ENCODE results near the gene SLC4A5. TPM values are rescaled to one million over a fixed set of nuclear protein-coding genes. Genes with fewer than 3 reads are reported as not detected.
A peak's percentile ranks its signal among the peaks of the same experiment; 100 is the strongest.

Gene SLC4A5
- total RNA-seq, 2 donors from 2014 or later = 2.2 to 9.5 TPM

DNA sequence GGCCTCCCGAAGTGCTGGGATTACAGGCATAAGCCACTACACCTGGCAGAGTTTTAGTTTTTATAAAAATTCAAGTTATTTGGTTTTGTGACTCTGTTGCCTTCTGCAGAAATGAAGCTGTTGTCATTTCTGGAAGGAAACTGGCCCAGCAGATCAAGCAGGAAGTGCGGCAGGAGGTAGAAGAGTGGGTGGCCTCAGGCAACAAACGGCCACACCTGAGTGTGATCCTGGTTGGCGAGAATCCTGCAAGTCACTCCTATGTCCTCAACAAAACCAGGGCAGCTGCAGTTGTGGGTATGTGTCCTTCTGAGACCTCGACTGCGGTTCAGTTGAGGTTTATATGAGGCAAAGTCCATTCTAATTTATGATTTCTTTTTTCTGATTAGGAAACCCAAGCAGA, 137.6 kb downstream of the SLC4A5 start:
- no peaks in the 10 kb centered on the region for H3K9me3 ChIP-seq
- no peaks in the 10 kb centered on the region for H3K27me3 ChIP-seq (replicated peaks; ENCODE audit: insufficient read depth)
- H3K4me3 ChIP-seq = no peak overlapping the region
- DNase-seq (ENCODE audit: low spot score) (no peak), ATAC-seq (ENCODE audit: insufficient number of reproducible peaks, low FRiP score, low read depth) (no peak)
- H3K27ac ChIP-seq = peak overlapping the region; percentile 46 to 70
- H3K4me1 ChIP-seq (ENCODE audit: control insufficient read depth in 1 of 2, low read depth in 2 of 2) = peaks cover 79 to 95% of the 10 kb centered on the region in 2 donors
- TF ChIP-seq CTCF (IDR thresholded peaks at IDR 0.05) = no peak
- peaks cover 27% of the 10 kb centered on the region for H3K36me3 ChIP-seq

DNA sequence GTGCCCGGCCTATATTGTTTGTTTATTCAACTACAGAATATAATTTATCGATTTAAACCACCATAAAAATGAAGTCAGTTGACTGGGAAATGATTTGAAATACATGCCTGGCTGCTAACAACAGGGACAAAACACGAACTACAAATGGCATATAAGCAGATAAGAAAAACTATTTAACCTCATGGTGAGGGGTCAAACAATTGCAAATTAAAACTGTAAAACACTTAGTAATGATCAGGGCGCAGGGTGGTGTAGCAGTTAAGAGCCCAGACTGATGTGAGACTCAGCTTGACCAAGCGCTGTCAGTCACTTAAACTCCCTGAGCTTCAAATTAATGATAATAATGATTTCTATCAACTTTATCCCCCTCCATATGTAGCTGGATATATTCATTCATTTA, 138.1 kb downstream of the SLC4A5 start:
- Histone ChIP-seq H3K27me3 (replicated peaks; ENCODE audit: insufficient read depth) (no peaks in the 10 kb centered on the region), H3K36me3 (peaks cover 26% of the 10 kb centered on the region), H3K9me3 (no peaks in the 10 kb centered on the region), H3K4me1 (ENCODE audit: control insufficient read depth in 1 of 2, low read depth in 2 of 2) (peaks cover 84 to 97% of the 10 kb centered on the region in 2 donors), H3K4me3 (no peak overlapping the region), H3K27ac (peak overlapping the region; percentile 70 to 73)
- TF ChIP-seq CTCF (IDR thresholded peaks at IDR 0.05) = no peak
- no peak for ATAC-seq (ENCODE audit: insufficient number of reproducible peaks, low FRiP score, low read depth)
- DNase-seq (ENCODE audit: low spot score) = no peak

DNA sequence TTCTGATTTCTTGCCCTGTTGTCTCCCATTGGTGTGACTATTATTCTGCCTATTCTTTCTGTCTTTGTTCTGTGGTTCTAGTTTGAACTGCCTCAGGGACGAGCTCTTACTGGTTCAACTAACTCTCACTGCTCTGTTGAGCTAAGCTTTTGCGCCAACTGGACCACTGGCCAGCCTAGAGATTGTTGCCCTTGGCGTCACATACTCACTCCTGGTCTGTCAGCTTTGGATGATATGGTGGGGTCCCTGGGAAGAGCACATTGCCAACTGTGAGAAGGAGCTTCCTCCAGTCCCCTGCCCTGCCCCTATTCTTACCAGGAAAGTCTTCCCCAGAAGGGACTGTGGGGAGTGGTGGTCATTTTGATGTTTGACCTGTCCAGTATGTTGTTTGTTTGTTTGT, 138.8 kb downstream of the SLC4A5 start:
- peaks cover 24% of the 10 kb centered on the region for H3K36me3 ChIP-seq
- H3K4me1 ChIP-seq (ENCODE audit: control insufficient read depth in 1 of 2, low read depth in 2 of 2) = peaks cover 80 to 92% of the 10 kb centered on the region in 2 donors
- H3K27me3 ChIP-seq (replicated peaks; ENCODE audit: insufficient read depth) = no peaks in the 10 kb centered on the region
- H3K9me3 ChIP-seq = no peaks in the 10 kb centered on the region
- peak overlapping the region; percentile 73 to 78 for H3K27ac ChIP-seq
- no peak for TF ChIP-seq CTCF (IDR thresholded peaks at IDR 0.05)
- H3K4me3 ChIP-seq = peak overlapping the region; percentile 17
- DNase-seq (ENCODE audit: low spot score) (no peak), ATAC-seq (ENCODE audit: insufficient number of reproducible peaks, low FRiP score, low read depth) (no peak)

- Histone ChIP-seq H3K4me3 (peak overlapping the region; percentile 93), H3K27ac (peak overlapping the region; percentile 93 to 99), H3K36me3 (no peaks in the 10 kb centered on the region), H3K9me3 (no peaks in the 10 kb centered on the region), H3K27me3 (replicated peaks; ENCODE audit: insufficient read depth) (no peaks in the 10 kb centered on the region), H3K4me1 (ENCODE audit: control insufficient read depth in 1 of 2, low read depth in 2 of 2) (peaks cover 64 to 68% of the 10 kb centered on the region in 2 donors)
- DNase-seq (ENCODE audit: low spot score) (no peak), ATAC-seq (ENCODE audit: insufficient number of reproducible peaks, low FRiP score, low read depth) (peak; percentile 72)
- no peak for TF ChIP-seq CTCF (IDR thresholded peaks at IDR 0.05)
Measured at GRCh38 chr2:74201596-74201995, 141.6 kb downstream of the SLC4A5 start.

DNA sequence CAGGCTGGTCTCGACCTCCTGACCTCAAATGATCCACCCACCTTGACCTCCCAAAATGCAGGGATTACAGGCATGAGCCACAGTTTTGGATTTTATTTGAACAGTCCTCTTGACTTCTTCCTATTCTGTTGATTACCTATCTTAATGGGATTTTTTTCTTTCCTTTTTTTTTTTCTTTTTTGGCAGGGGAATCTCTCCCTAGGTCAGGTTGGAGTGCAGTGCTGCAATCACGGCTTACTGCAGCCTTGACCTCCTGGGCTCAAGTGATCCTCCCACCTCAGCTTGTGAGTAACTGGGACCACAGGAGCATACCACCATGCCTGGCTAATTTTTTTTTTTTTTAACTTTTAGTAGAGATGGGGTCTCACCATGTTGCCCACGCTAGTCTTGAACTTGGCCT, 142.0 kb downstream of the SLC4A5 start:
- no peak for TF ChIP-seq CTCF (IDR thresholded peaks at IDR 0.05)
- H3K27ac ChIP-seq = peak overlapping the region; percentile 93 to 99
- H3K36me3 ChIP-seq = no peaks in the 10 kb centered on the region
- ATAC-seq (ENCODE audit: insufficient number of reproducible peaks, low FRiP score, low read depth) (no peak), DNase-seq (ENCODE audit: low spot score) (no peak)
- H3K27me3 ChIP-seq (replicated peaks; ENCODE audit: insufficient read depth) = no peaks in the 10 kb centered on the region
- H3K4me3 ChIP-seq = peak overlapping the region; percentile 93
- H3K9me3 ChIP-seq = no peaks in the 10 kb centered on the region
- H3K4me1 ChIP-seq (ENCODE audit: control insufficient read depth in 1 of 2, low read depth in 2 of 2) = peaks cover 60 to 64% of the 10 kb centered on the region in 2 donors
